Measurements from ENCODE around the gene ZNF283. TPM values are rescaled to one million over a fixed set of nuclear protein-coding genes. Genes with fewer than 3 reads are reported as not detected.
"Not testable (repeated sequence)": the region's sequence is repeated elsewhere in the genome, so short reads cannot be mapped to it uniquely, and the experiment has no call there.

Gene ZNF283
- total RNA-seq, 1 donor from 2014 or later = 18.2 TPM

- Mint-ChIP-seq H3K9me3 (peaks cover 25% of the 10 kb centered on the region), H3K4me1 (ENCODE audit: unreplicated experiment) (no peaks in the 10 kb centered on the region), H3K4me3 (no peak overlapping the region), H3K27me3 (no peaks in the 10 kb centered on the region), H3K27ac (no peak overlapping the region), H3K36me3 (peaks cover 70% of the 10 kb centered on the region)
- DNase-seq (ENCODE audit: extremely low spot score, unreplicated experiment) = no peak
- no peak for TF ChIP-seq CTCF (conservative IDR thresholded peaks at IDR 0.05)
Observed at GRCh38 chr19:43847884-43848283, 20.8 kb downstream of the ZNF283 start.

- no peaks in the 10 kb centered on the region for H3K27me3 Mint-ChIP-seq
- no peak overlapping the region for H3K27ac Mint-ChIP-seq
- peaks cover 25% of the 10 kb centered on the region for H3K9me3 Mint-ChIP-seq
- H3K4me1 Mint-ChIP-seq (ENCODE audit: unreplicated experiment) = no peaks in the 10 kb centered on the region
- H3K36me3 Mint-ChIP-seq = peaks cover 66% of the 10 kb centered on the region
- no peak overlapping the region for H3K4me3 Mint-ChIP-seq
- no peak for DNase-seq (ENCODE audit: extremely low spot score, unreplicated experiment)
- TF ChIP-seq CTCF (conservative IDR thresholded peaks at IDR 0.05) = no peak
Observed at GRCh38 chr19:43848821-43849220, 21.7 kb downstream of the ZNF283 start.

GRCh38 chr19:43858174-43858573 is 31.1 kb downstream of the ZNF283 start:
- DNase-seq (ENCODE audit: extremely low spot score, unreplicated experiment) = no peak
- TF ChIP-seq CTCF (conservative IDR thresholded peaks at IDR 0.05) = no peak
- Mint-ChIP-seq H3K27me3 (no peaks in the 10 kb centered on the region), H3K36me3 (peaks cover 8% of the 10 kb centered on the region), H3K9me3 (peaks cover 13% of the 10 kb centered on the region), H3K27ac (no peak overlapping the region), H3K4me1 (ENCODE audit: unreplicated experiment) (no peaks in the 10 kb centered on the region), H3K4me3 (no peak overlapping the region)

- H3K27ac Mint-ChIP-seq; H3K27me3 Mint-ChIP-seq; H3K36me3 Mint-ChIP-seq; DNase-seq (ENCODE audit: extremely low spot score, unreplicated experiment); H3K4me1 Mint-ChIP-seq (ENCODE audit: unreplicated experiment); H3K4me3 Mint-ChIP-seq; H3K9me3 Mint-ChIP-seq: not testable (repeated sequence)
Observed at GRCh38 chr19:43866923-43867322, 39.8 kb downstream of the ZNF283 start.

- no peak for TF ChIP-seq CTCF (conservative IDR thresholded peaks at IDR 0.05)
- H3K4me1 Mint-ChIP-seq (ENCODE audit: unreplicated experiment) = no peaks in the 10 kb centered on the region
- no peak for DNase-seq (ENCODE audit: extremely low spot score, unreplicated experiment)
- H3K36me3 Mint-ChIP-seq = peaks cover 28% of the 10 kb centered on the region
- H3K27ac Mint-ChIP-seq = no peak overlapping the region
- H3K4me3 Mint-ChIP-seq = no peak overlapping the region
- H3K27me3 Mint-ChIP-seq = no peaks in the 10 kb centered on the region
- peaks cover 6% of the 10 kb centered on the region for H3K9me3 Mint-ChIP-seq
Observed at GRCh38 chr19:43872547-43873336, 45.6 kb downstream of the ZNF283 start.

GRCh38 chr19:43880483-43880882 is 53.4 kb downstream of the ZNF283 start:
- DNase-seq (ENCODE audit: extremely low spot score, unreplicated experiment) = no peak
- Mint-ChIP-seq H3K9me3 (peaks cover 23% of the 10 kb centered on the region), H3K27me3 (no peaks in the 10 kb centered on the region), H3K4me3 (no peak overlapping the region), H3K36me3 (peaks cover 39% of the 10 kb centered on the region), H3K4me1 (ENCODE audit: unreplicated experiment) (no peaks in the 10 kb centered on the region), H3K27ac (no peak overlapping the region)
- TF ChIP-seq CTCF (conservative IDR thresholded peaks at IDR 0.05) = no peak
